Naive thymus-derived CD4-positive, alpha-beta T cell (primary cell): Measurements from ENCODE around the gene TIGD4. TPM values are rescaled to one million over a fixed set of nuclear protein-coding genes. Genes with fewer than 3 reads are reported as not detected.
A peak's percentile ranks its signal among the peaks of the same experiment; 100 is the strongest.

Source experiments
- ATAC-seq: fragments of 150-1000 bp; cut with Tn5 transposase; 2 replicates; pipeline ENCODE4 v1.10.0; 2021; ENCODE audit warnings: mild to moderate bottlenecking, moderate library complexity
- CTCF ChIA-PET: fragments of 350-600 bp; sonication (Branson Sonifier 250); formaldehyde crosslinking; loops from one replicate; lab custom pipeline; 2021; ENCODE audit warnings: antibody characterized with exemption; lab: Charles Lee
- POLR2A ChIA-PET: fragments of 350-600 bp; sonication (Branson Sonifier 250); formaldehyde crosslinking; loops from one replicate; lab custom pipeline; 2021; ENCODE audit warnings: antibody characterized with exemption, inconsistent platforms; lab: Charles Lee
- DNase-seq, 9 donors: peaks; one replicate each; pipeline versions ENCODE4 v3.0.0 to v3.0.0-alpha.2; 2020 to 2022; ENCODE audit warnings: mixed read lengths in 1 of 9
- H3K27ac ChIP-seq: one replicate; pipeline ENCODE4 v1.7.0; 2013; ENCODE audit warnings: mild to moderate bottlenecking, low read depth, low read length, moderate library complexity
- H3K27me3 ChIP-seq, 2 donors: one replicate each; pipeline ENCODE4 v1.7.0; 2013; ENCODE audit warnings: low read length in 2 of 2, mild to moderate bottlenecking in 2 of 2, moderate library complexity in 2 of 2; ENCODE audit not compliant: control insufficient read depth in 2 of 2, insufficient read depth in 2 of 2
- H3K36me3 ChIP-seq, 3 experiments: 1 replicate in 2 of 3; 2 replicates in 1 of 3; pipeline ENCODE4 v1.7.0; 2013; ENCODE audit warnings: low read length in 3 of 3, mild to moderate bottlenecking in 3 of 3, moderate library complexity in 1 of 3; ENCODE audit not compliant: insufficient read depth in 3 of 3, control insufficient read depth in 2 of 3
- H3K4me1 ChIP-seq, 2 donors: one replicate each; pipeline ENCODE4 v1.7.0; 2013; ENCODE audit warnings: low read length in 2 of 2, mild to moderate bottlenecking in 2 of 2, moderate library complexity in 1 of 2; ENCODE audit not compliant: control insufficient read depth in 2 of 2, insufficient read depth in 2 of 2
- H3K4me3 ChIP-seq: 2 replicates; pipeline ENCODE4 v1.7.0; 2013; ENCODE audit warnings: mild to moderate bottlenecking, low read length
- H3K9me3 ChIP-seq, 3 experiments: 1 replicate in 2 of 3; 2 replicates in 1 of 3; pipeline ENCODE4 v1.7.0; 2013; ENCODE audit warnings: low read length in 3 of 3; ENCODE audit not compliant: control insufficient read depth in 2 of 3
- H3K27ac Mint-ChIP-seq, 9 donors: one replicate each; pipeline ENCODE4 v1.8.0; 2020 to 2022; ENCODE audit warnings: mixed read lengths in 9 of 9, mild to moderate bottlenecking in 8 of 9, moderate library complexity in 5 of 9, inconsistent platforms in 2 of 9
- H3K27me3 Mint-ChIP-seq, 5 donors: one replicate each; pipeline ENCODE4 v1.8.0; 2021 to 2022; ENCODE audit warnings: mixed read lengths in 5 of 5, mild to moderate bottlenecking in 1 of 5
- H3K36me3 Mint-ChIP-seq, 5 donors: one replicate each; pipeline ENCODE4 v1.8.0; 2020 to 2022; ENCODE audit warnings: mixed read lengths in 5 of 5, mild to moderate bottlenecking in 3 of 5, inconsistent platforms in 1 of 5
- H3K4me1 Mint-ChIP-seq, 7 donors: one replicate each; pipeline ENCODE4 v1.8.0; 2020 to 2022; ENCODE audit warnings: mixed read lengths in 7 of 7, mild to moderate bottlenecking in 3 of 7, inconsistent platforms in 1 of 7
- H3K4me3 Mint-ChIP-seq, 10 donors: one replicate each; pipeline ENCODE4 v1.8.0; 2020 to 2022; ENCODE audit warnings: mild to moderate bottlenecking in 10 of 10, mixed read lengths in 10 of 10, moderate library complexity in 6 of 10, inconsistent platforms in 2 of 10
- H3K9me3 Mint-ChIP-seq, 11 donors: one replicate each; pipeline ENCODE4 v1.8.0; 2020 to 2022; ENCODE audit warnings: mixed read lengths in 11 of 11, mild to moderate bottlenecking in 4 of 11, inconsistent platforms in 1 of 11, moderate library complexity in 1 of 11
- intact Hi-C, 2 donors: fragments of 100-400 bp; cut with micrococcal nuclease; formaldehyde crosslinking; loops; one replicate each; pipeline ENCODE4 v1.15.1; 2023
- polyA plus RNA-seq, 2 donors: library from polyadenylated mRNA; unstranded; fragments of 300-500 nt; fragmentation: Illumina TruSeq; gene quantifications; one replicate each; pipeline ENCODE4 v1.2.3, GENCODE V29; 2021
- total RNA-seq, 6 experiments: library from RNA in 5 of 6; stranded (reverse) in 5 of 6; gene quantifications; 1 replicate in 5 of 6; 2 replicates in 1 of 6; pipeline ENCODE4 v1.2.3 and lab custom pipeline; 2021 to 2026

TIGD4 gene
- total and polyA plus RNA-seq, 7 experiments from 2014 or later: 0.13 to 0.19 (median 0.15) TPM; not detected in 4

DNA sequence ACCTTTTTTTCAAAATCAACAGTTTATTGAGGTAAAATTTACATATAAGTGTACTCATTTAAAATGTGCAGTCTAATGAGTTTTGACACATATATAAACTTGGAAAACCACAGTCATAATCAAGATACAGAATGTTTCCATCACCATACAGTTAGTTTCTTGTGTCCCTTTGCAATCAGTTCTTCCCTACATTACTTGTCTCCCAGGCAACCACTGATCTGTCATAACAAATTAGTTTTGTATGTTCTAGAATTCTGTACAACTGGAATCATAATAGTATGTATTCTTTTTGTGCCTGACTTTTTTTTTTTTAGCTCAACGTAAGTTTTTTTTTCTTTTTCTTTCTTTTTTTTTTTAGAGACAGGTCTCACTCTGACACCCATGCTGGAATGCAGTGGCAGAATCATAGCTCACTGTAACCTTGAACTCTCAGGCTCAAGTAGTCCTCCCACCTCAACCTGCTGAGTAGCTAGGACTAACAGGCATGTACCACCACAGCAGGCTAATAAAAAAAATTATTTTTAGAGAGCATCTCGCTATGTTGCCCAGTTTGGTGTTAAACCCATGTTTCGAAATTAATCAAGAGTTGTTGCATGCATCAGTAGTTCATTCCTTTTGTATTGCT lies 27.1 kb upstream of the TIGD4 start:
- Mint-ChIP-seq H3K9me3 (peaks cover 0 to 10% (median 6%) of the 10 kb centered on the region in 11 donors), H3K36me3 (peaks cover 3 to 45% (median 36%) of the 10 kb centered on the region in 5 donors), H3K4me3 (no peak overlapping the region), H3K4me1 (peaks cover 4 to 24% (median 10%) of the 10 kb centered on the region in 7 donors), H3K27me3 (no peaks in the 10 kb centered on the region), H3K27ac (peak overlapping the region in 1 of 9 donors; percentile 32)
- no peaks in the 10 kb centered on the region for H3K36me3 ChIP-seq
- intact Hi-C loops: loop anchor here in 1 of 2 donors (2.0 kb wide), 1 partner anchor 20 kb away; no protein-coding TSS in a partner anchor
- no peaks in the 10 kb centered on the region for H3K4me1 ChIP-seq
- CTCF ChIA-PET: interaction anchor here (0.7 kb wide), 1 partner anchor 28 kb away, joined by 3 read pairs; no protein-coding TSS in a partner anchor
- no peak overlapping the region for H3K4me3 ChIP-seq
- no peaks in the 10 kb centered on the region for H3K27me3 ChIP-seq
- no peak overlapping the region for H3K27ac ChIP-seq
- POLR2A ChIA-PET: interaction anchor here (0.6 kb wide), 1 partner anchor 864 kb away, joined by 4 read pairs; no protein-coding TSS in a partner anchor
- ATAC-seq (no peak), DNase-seq (no peak)
- no peaks in the 10 kb centered on the region for H3K9me3 ChIP-seq

DNA sequence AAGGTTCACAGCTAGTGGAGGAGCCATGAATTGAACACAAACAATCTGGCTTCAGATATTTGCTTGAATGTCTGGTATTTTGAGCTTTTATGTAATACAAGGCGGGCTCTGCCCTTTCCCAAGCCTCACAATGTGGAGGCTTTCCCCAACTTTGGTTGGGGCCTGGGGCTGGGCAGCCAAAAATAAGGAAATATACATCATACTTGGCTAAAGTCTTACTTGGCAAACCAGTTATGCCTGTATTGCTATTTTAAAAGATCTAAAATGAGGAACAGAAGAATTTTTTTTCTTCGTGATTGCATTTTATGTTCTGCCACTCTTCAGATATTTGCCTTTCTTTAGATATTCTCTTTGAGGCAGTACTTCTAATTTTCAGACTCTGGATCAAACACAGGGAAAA lies 26.3 kb upstream of the TIGD4 start:
- H3K4me1 ChIP-seq: no peaks in the 10 kb centered on the region
- H3K36me3 ChIP-seq: no peaks in the 10 kb centered on the region
- ATAC-seq (no peak), DNase-seq (no peak)
- no peak overlapping the region for H3K4me3 ChIP-seq
- Mint-ChIP-seq H3K4me3 (no peak overlapping the region), H3K9me3 (peaks cover 0 to 5% (median 4%) of the 10 kb centered on the region in 11 donors), H3K4me1 (peaks cover 10 to 24% (median 13%) of the 10 kb centered on the region in 7 donors), H3K27ac (peak overlapping the region in 1 of 9 donors; percentile 32), H3K36me3 (peaks cover 0 to 37% (median 28%) of the 10 kb centered on the region in 5 donors), H3K27me3 (no peaks in the 10 kb centered on the region)
- H3K27me3 ChIP-seq: no peaks in the 10 kb centered on the region
- POLR2A ChIA-PET: no interaction called here
- intact Hi-C loops: loop anchor here in 1 of 2 donors (2.0 kb wide), 1 partner anchor 19 kb away; no protein-coding TSS in a partner anchor
- CTCF ChIA-PET: no interaction called here
- H3K27ac ChIP-seq: no peak overlapping the region
- H3K9me3 ChIP-seq: no peaks in the 10 kb centered on the region

DNA sequence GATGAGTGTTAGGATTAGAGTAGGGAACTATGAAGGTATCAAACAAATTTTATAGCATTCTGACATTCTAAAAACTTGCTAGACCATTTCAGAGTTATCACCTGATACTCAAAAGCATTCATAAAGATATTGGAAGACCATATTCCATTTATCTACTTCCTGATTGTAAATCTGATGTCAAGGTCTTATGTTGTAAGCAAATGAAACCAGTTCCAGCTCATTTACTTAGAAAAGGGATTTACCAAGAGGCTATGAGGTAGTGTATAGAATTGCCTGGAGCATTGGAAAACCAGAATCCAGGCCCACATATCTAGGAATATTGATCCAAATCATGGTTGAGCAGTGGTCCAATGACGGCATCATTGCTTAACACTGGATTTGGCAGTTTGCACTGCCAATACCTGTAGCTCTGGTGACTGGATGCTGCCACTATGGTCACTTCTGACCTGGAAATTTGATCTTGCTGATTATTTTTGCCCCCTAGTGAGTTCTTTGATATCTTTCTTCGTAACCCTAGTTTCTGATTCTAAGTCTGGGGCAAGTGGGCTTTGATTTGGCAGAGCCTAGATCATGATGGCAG lies 25.6 kb upstream of the TIGD4 start:
- H3K27ac Mint-ChIP-seq: no peak overlapping the region
- POLR2A ChIA-PET: no interaction called here
- CTCF ChIA-PET: no interaction called here

DNA sequence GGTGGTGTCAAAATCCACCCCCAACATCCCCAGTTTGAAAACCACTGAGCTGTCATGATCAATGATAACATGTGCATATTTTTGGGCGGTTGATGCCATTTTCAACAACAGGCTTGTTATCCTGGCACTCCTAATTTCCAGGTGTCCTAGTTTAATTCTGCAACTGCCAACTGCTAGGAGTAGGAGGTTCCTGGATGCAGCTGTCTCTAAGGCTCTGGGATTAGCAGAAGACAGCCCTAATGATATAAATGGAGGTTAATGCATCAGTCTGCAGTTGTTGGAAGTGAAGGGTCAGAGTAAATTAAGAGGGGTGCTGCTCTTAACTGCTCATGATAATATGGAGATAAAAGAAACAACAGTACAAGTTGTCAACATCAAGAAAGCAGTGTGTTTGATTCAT lies 24.0 kb upstream of the TIGD4 start:
- Histone ChIP-seq H3K27me3 (no peaks in the 10 kb centered on the region), H3K36me3 (no peaks in the 10 kb centered on the region), H3K9me3 (no peaks in the 10 kb centered on the region), H3K4me1 (no peaks in the 10 kb centered on the region), H3K27ac (no peak overlapping the region), H3K4me3 (no peak overlapping the region)
- intact Hi-C loops: no loop called here
- Mint-ChIP-seq H3K9me3 (peaks cover 0 to 4% (median 0%) of the 10 kb centered on the region in 11 donors), H3K4me1 (peaks cover 10 to 24% (median 13%) of the 10 kb centered on the region in 7 donors), H3K27ac (no peak overlapping the region), H3K27me3 (no peaks in the 10 kb centered on the region), H3K4me3 (no peak overlapping the region), H3K36me3 (peaks cover 0 to 18% (median 11%) of the 10 kb centered on the region in 5 donors)
- ChIA-PET CTCF (no interaction called here), POLR2A (no interaction called here)
- ATAC-seq (no peak), DNase-seq (no peak)

More for the DNA sequence above, 25.6 kb upstream of the TIGD4 start:
- Mint-ChIP-seq H3K9me3 (peaks cover 0 to 4% (median 0%) of the 10 kb centered on the region in 11 donors), H3K36me3 (peaks cover 0 to 30% (median 21%) of the 10 kb centered on the region in 5 donors), H3K4me3 (no peak overlapping the region), H3K27me3 (no peaks in the 10 kb centered on the region), H3K4me1 (peaks cover 10 to 24% (median 13%) of the 10 kb centered on the region in 7 donors)
- no peak overlapping the region for H3K4me3 ChIP-seq
- H3K27ac ChIP-seq: no peak overlapping the region
- H3K36me3 ChIP-seq: no peaks in the 10 kb centered on the region
- ATAC-seq (no peak), DNase-seq (no peak)
- intact Hi-C loops: no loop called here
- no peaks in the 10 kb centered on the region for H3K4me1 ChIP-seq
- no peaks in the 10 kb centered on the region for H3K9me3 ChIP-seq
- H3K27me3 ChIP-seq: no peaks in the 10 kb centered on the region

DNA sequence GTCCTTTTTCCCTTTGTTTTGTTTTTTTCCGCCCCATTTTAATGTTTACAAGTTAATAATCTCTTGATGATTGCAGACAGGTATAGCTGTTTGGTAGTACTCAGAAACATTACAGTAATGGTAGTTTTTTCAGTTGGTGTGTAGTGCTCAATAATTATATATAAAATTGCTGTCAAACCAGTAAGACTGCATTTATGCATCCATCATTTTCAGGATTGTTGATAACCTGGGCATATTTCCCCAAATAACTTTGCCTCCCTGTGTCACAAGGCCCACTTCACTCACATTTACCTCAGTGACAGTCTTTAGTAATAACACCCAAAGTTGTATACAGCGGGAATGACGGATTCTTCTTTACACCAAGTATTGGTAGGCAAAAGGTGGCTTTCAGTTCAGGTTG lies 16.4 kb upstream of the TIGD4 start:
- ChIA-PET CTCF (no interaction called here), POLR2A (no interaction called here)

DNA sequence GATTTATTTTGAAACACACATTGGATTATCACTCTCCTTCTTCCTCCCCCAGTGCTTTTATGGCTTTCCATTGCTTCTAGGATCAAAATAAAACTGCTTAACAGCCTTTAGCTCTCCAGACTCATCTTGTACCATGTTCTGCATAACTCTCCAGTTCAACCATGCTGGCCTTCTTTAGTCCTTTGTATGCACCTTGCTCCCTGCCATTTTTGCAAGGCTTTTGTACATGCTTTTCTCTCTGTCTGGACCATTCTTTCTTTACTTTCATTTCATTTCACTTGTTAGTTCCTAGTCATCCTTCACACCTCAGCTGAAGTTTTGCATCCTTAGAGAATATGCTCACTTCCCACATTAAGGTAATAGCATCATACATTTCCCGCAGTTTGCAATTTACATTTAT lies 7.1 kb upstream of the TIGD4 start:
- no peak for DNase-seq
- Mint-ChIP-seq H3K27me3 (no peaks in the 10 kb centered on the region), H3K4me3 (peak overlapping the region; percentile 4 to 76 (median 58)), H3K4me1 (peaks cover 29 to 53% (median 36%) of the 10 kb centered on the region in 7 donors), H3K36me3 (peaks cover 0 to 13% (median 0%) of the 10 kb centered on the region in 5 donors), H3K9me3 (peaks cover 0 to 2% (median 0%) of the 10 kb centered on the region in 11 donors), H3K27ac (peak overlapping the region; percentile 62 to 86 (median 74))
- H3K4me1 ChIP-seq: peaks cover 5 to 15% of the 10 kb centered on the region in 2 donors
- no peak overlapping the region for H3K4me3 ChIP-seq
- no peaks in the 10 kb centered on the region for H3K27me3 ChIP-seq
- H3K9me3 ChIP-seq: no peaks in the 10 kb centered on the region
- peak overlapping the region; percentile 37 for H3K27ac ChIP-seq
- no peak for ATAC-seq
- H3K36me3 ChIP-seq: no peaks in the 10 kb centered on the region
- POLR2A ChIA-PET: interaction anchor here (1.2 kb wide), 1 partner anchor 106 kb away, joined by 3 read pairs; no protein-coding TSS in a partner anchor
- CTCF ChIA-PET: interaction anchor here (0.8 kb wide), 1 partner anchor 297 kb away, joined by 4 read pairs; no protein-coding TSS in a partner anchor
- intact Hi-C loops: loop anchor here (2.0 to 10.0 kb wide), 3 partner anchors 20 to 458 kb away; no protein-coding TSS in a partner anchor

More for the DNA sequence above, 16.4 kb upstream of the TIGD4 start:
- Histone ChIP-seq H3K27ac (no peak overlapping the region), H3K4me1 (no peaks in the 10 kb centered on the region), H3K36me3 (no peaks in the 10 kb centered on the region), H3K27me3 (no peaks in the 10 kb centered on the region), H3K4me3 (no peak overlapping the region), H3K9me3 (no peaks in the 10 kb centered on the region)
- Mint-ChIP-seq H3K27ac (no peak overlapping the region), H3K4me1 (peaks cover 0 to 24% (median 11%) of the 10 kb centered on the region in 7 donors), H3K9me3 (no peaks in the 10 kb centered on the region), H3K36me3 (peaks cover 0 to 20% (median 9%) of the 10 kb centered on the region in 5 donors), H3K4me3 (no peak overlapping the region), H3K27me3 (no peaks in the 10 kb centered on the region)
- ATAC-seq (no peak), DNase-seq (no peak)
- intact Hi-C loops: no loop called here
